HCT116 (cell line): ENCODE measurements around the gene PEAK1. TPM values are rescaled to one million over a fixed set of nuclear protein-coding genes. Genes with fewer than 3 reads are reported as not detected.

Source experiments
- ATAC-seq: fragments of 200-7000 bp; cut with Tn5 transposase; 2 replicates; pipeline ENCODE4 v1.9.1; 2020; ENCODE audit warnings: mild to moderate bottlenecking, moderate library complexity
- BruUV-seq: library from RNA; stranded (reverse); fragments of 400-500 nt; replicated peaks from 2 replicates; lab custom pipeline; 2021; lab: Mats Ljungman, UMichigan
- CTCF ChIA-PET: fragments of 300-600 bp; sonication (Branson Sonifier 250); formaldehyde crosslinking; loops from one replicate; lab custom pipeline; 2021; ENCODE audit warnings: antibody characterized with exemption; lab: Charles Lee
- POLR2A ChIA-PET: fragments of 300-600, 350-600 bp; sonication (Branson Sonifier 250); formaldehyde crosslinking; loops from one replicate; lab custom pipeline; 2021; ENCODE audit warnings: antibody characterized with exemption; lab: Charles Lee
- RAD21 ChIA-PET, 2 experiments: fragments of 300-600 bp; sonication (Branson Sonifier 250); formaldehyde crosslinking; loops; one replicate each; lab custom pipeline; 2023; ENCODE audit warnings: low total read pairs in 2 of 2; ENCODE audit not compliant: uncharacterized antibody in 2 of 2, unreplicated experiment in 2 of 2, low non-redundant PET in 1 of 2; lab: Charles Lee
- DNase-seq: peaks from one replicate; pipeline ENCODE4 v3.0.0-alpha.2; 2010; ENCODE audit warnings: low read depth, low spot score
- H2AFZ ChIP-seq: fragments of 200-600 bp; shearing (Covaris generic), sonication (generic); 2 replicates; pipeline ENCODE4 v1.6.1; 2017; ENCODE audit warnings: low read depth, mixed run types, mixed read lengths, antibody characterized with exemption, low read length; ENCODE audit not compliant: poor library complexity, severe bottlenecking
- H3K27ac ChIP-seq: 2 replicates; pipeline ENCODE4 v1.5.1; 2012; ENCODE audit warnings: low read depth, low read length
- H3K27me3 ChIP-seq: fragments of 200-600 bp; sonication (generic); 2 replicates; pipeline ENCODE4 v1.6.1; 2016; ENCODE audit warnings: mixed run types, low read length, mixed read lengths; ENCODE audit not compliant: insufficient read depth
- H3K36me3 ChIP-seq, 2 experiments: fragments of 200-500 bp in 1 of 2; fragments of 200-600 bp in 1 of 2; sonication (Bioruptor generic) in 1 of 2; sonication (generic) in 1 of 2; 2 replicates each; pipeline versions ENCODE4 v1.5.1 to v1.6.1; 2014 to 2016; ENCODE audit warnings: low read length in 2 of 2, inconsistent platforms in 1 of 2, mixed read lengths in 1 of 2, mixed run types in 1 of 2; ENCODE audit not compliant: insufficient read depth in 2 of 2, control insufficient read depth in 1 of 2
- H3K4me1 ChIP-seq, 2 experiments: fragments of 200-600 bp in 1 of 2; sonication (generic) in 1 of 2; 2 replicates each; pipeline versions ENCODE4 v1.5.1 to v1.6.1; 2012 to 2017; ENCODE audit warnings: low read length in 2 of 2, inconsistent platforms in 1 of 2, mild to moderate bottlenecking in 1 of 2, mixed read lengths in 1 of 2, mixed run types in 1 of 2, moderate library complexity in 1 of 2; ENCODE audit not compliant: insufficient read depth in 2 of 2, control insufficient read depth in 1 of 2
- H3K4me2 ChIP-seq: fragments of 200-600 bp; sonication (generic); 2 replicates; pipeline ENCODE4 v1.6.1; 2017; ENCODE audit warnings: mixed run types, low read length, mixed read lengths
- H3K4me3 ChIP-seq, 2 experiments: fragments of 200-600 bp in 1 of 2; sonication (generic) in 1 of 2; replicated peaks in 1 of 2; 2 replicates each; pipeline ENCODE4 v1.5.1; 2011 to 2016; ENCODE audit warnings: low read length in 2 of 2, control low read depth in 1 of 2, low read depth in 1 of 2, mild to moderate bottlenecking in 1 of 2, mixed read lengths in 1 of 2, mixed run types in 1 of 2
- H3K79me2 ChIP-seq: fragments of 200-600 bp; sonication (generic); 2 replicates; pipeline ENCODE4 v1.6.1; 2017; ENCODE audit warnings: mild to moderate bottlenecking, mixed run types, low read length, moderate library complexity, mixed read lengths; ENCODE audit not compliant: insufficient read depth
- H3K9ac ChIP-seq: fragments of 200-600 bp; sonication (generic); 2 replicates; pipeline ENCODE4 v1.6.1; 2016; ENCODE audit warnings: low read length, mixed read lengths
- H3K9me2 ChIP-seq: fragments of 200-600 bp; sonication (generic), shearing (Covaris generic); 2 replicates; pipeline ENCODE4 v1.6.1; 2017; ENCODE audit warnings: mixed run types, mild to moderate bottlenecking, moderate library complexity; ENCODE audit not compliant: insufficient read depth
- H3K9me3 ChIP-seq, 2 experiments: fragments of 200-500 bp in 1 of 2; fragments of 200-600 bp in 1 of 2; sonication (Bioruptor generic) in 1 of 2; sonication (generic) in 1 of 2; 2 replicates each; pipeline ENCODE4 v1.6.1; 2014 to 2017; ENCODE audit warnings: low read length in 2 of 2, mixed read lengths in 2 of 2, inconsistent platforms in 1 of 2, low read depth in 1 of 2, mild to moderate bottlenecking in 1 of 2, mixed run types in 1 of 2, moderate library complexity in 1 of 2; ENCODE audit not compliant: control insufficient read depth in 1 of 2, insufficient read depth in 1 of 2
- H4K20me1 ChIP-seq: fragments of 200-600 bp; sonication (generic), shearing (Covaris generic); 2 replicates; pipeline ENCODE4 v1.6.1; 2017; ENCODE audit warnings: mixed run types, mild to moderate bottlenecking, moderate library complexity; ENCODE audit not compliant: insufficient read depth
- CBX3 ChIP-seq: IDR thresholded peaks from 2 replicates; pipeline ENCODE4 v1.6.1; 2012; ENCODE audit warnings: low read depth
- intact Hi-C: fragments of 100-400 bp; cut with micrococcal nuclease; formaldehyde crosslinking; loops from 2 replicates; pipeline ENCODE4 v1.10.0; 2022
- total RNA-seq: library from RNA; stranded (reverse); gene quantifications from one replicate; pipeline ENCODE4 v1.2.1, GENCODE V29; 2021; ENCODE audit not compliant: unreplicated experiment
- TF ChIP-seq, protein P1 (sequence below), 3 experiments: fragments of 200-600 bp in 1 of 3; sonication (generic) in 1 of 3; IDR thresholded peaks in 2 of 3; conservative IDR thresholded peaks in 1 of 3; 2 replicates each; pipeline ENCODE4 v1.5.1; 2012 to 2017; ENCODE audit warnings: low read depth in 2 of 3, low read length in 2 of 3, antibody characterized with exemption in 1 of 3, borderline replicate concordance in 1 of 3, control low read depth in 1 of 3, mild to moderate bottlenecking in 1 of 3, mixed read lengths in 1 of 3, mixed run types in 1 of 3, moderate library complexity in 1 of 3; ENCODE audit not compliant: insufficient read depth in 1 of 3

PEAK1 gene
- total RNA-seq, 1 experiment from 2014 or later = 23.4 TPM

DNA sequence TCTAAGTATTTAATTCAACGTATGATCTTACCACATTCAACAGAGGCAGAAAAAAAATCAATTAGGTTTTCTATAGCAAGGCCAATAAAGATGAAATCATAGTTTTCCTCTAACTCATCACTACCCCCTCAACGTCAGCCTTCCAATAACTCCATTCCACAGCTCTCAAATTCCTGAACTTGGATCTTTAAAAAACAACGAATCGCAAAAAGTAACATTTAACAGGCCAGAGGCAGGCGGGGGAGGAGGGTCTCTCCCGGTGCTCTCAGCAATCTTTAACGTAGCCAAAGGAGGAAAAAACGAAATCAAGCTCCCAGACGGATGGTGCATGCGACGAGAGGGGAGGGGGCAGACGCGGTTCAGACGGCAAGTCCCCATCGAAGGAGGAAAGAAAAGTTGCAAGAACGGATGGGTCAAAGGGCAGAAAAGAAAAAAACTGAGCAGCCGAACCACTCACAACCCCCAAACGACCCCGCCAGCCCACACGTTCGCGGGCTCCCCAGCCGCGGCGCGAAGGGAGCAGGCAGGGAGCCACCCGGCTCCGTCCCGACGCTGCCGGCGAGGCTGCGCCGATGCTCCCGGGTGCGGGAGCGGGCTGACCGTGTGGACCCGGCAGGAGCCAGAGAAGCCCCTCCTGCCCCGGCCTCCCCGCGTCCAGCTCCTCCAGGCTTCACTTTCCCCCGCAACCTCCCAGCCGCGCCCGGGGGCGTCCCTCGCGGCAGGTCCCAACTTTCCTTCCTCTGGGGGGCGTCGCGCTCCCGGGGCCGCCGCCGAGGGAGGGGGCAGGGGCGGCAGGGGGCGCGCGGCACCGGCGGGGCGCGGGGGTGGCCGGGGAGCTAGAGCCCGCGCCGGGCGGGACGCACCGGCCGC lies 703 bp downstream of the PEAK1 start:
- no peak for DNase-seq
- intact Hi-C loops = no loop called here
- Histone ChIP-seq H3K4me2 (peak overlapping the region; percentile 84), H3K36me3 (no peaks in the 10 kb centered on the region), H3K9ac (peak overlapping the region; percentile 66), H3K9me2 (no peaks in the 10 kb centered on the region; the same call in 1 of the 2 replicates), H3K4me1 (peaks cover 16 to 22% of the 10 kb centered on the region in 2 experiments), H3K4me3 (peak overlapping the region; percentile 61 to 70), H3K9me3 (no peaks in the 10 kb centered on the region), H3K79me2 (peaks cover 67% of the 10 kb centered on the region), H3K27me3 (no peaks in the 10 kb centered on the region), H3K27ac (peak overlapping the region; percentile 89), H2AFZ (no peak overlapping the region), H4K20me1 (no peaks in the 10 kb centered on the region)
- TF ChIP-seq, protein P1, sequence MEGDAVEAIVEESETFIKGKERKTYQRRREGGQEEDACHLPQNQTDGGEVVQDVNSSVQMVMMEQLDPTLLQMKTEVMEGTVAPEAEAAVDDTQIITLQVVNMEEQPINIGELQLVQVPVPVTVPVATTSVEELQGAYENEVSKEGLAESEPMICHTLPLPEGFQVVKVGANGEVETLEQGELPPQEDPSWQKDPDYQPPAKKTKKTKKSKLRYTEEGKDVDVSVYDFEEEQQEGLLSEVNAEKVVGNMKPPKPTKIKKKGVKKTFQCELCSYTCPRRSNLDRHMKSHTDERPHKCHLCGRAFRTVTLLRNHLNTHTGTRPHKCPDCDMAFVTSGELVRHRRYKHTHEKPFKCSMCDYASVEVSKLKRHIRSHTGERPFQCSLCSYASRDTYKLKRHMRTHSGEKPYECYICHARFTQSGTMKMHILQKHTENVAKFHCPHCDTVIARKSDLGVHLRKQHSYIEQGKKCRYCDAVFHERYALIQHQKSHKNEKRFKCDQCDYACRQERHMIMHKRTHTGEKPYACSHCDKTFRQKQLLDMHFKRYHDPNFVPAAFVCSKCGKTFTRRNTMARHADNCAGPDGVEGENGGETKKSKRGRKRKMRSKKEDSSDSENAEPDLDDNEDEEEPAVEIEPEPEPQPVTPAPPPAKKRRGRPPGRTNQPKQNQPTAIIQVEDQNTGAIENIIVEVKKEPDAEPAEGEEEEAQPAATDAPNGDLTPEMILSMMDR (IDR thresholded peaks at IDR 0.05 in 2 of 3, conservative IDR thresholded peaks at IDR 0.05 in 1 of 3; ENCODE audit: borderline replicate concordance in 1 of 3, insufficient read depth in 1 of 3, low read depth in 2 of 3, low read length in 2 of 3) = 0 out of 6 replicates have a peak, but pooled peaks of 1 of the 3 experiments have one; percentile 10
- TF ChIP-seq CBX3 = no peak
- peak; percentile 15 for ATAC-seq
- ChIA-PET CTCF (interaction anchor here (0.6 to 1.2 kb wide), 3 partner anchors 10 to 402 kb away, joined by 3 to 4 read pairs (median 3); no protein-coding TSS in a partner anchor), RAD21 (no interaction called here), POLR2A (interaction anchor here (1.1 kb wide), 1 partner anchor 10 kb away, joined by 3 read pairs; no protein-coding TSS in a partner anchor)
- TSS peak; percentile 71 for BruUV-seq
